NT2/D1 (cell line): ENCODE data around the gene TULP3.

ENCODE experiments used
- SUZ12 ChIP-seq: IDR thresholded peaks from 2 replicates; pipeline ENCODE4 v1.6.1; 2011; ENCODE audit not compliant: insufficient read length, insufficient read depth; ENCODE audit errors: extremely low read depth
- YY1 ChIP-seq: IDR thresholded peaks from 2 replicates; pipeline ENCODE4 v1.6.1; 2011; ENCODE audit not compliant: insufficient read length, insufficient read depth
- ZNF274 ChIP-seq: IDR thresholded peaks from 2 replicates; pipeline ENCODE4 v1.6.1; 2011; ENCODE audit warnings: mild to moderate bottlenecking, low read depth, low read length

- TF ChIP-seq YY1 (no peak), SUZ12 (no peak), ZNF274 (no peak)
These were observed 70.4 kb downstream of the TULP3 start for GRCh38 chr12:2960996-2961616.
